CD4-positive, alpha-beta T cell (primary cell): ENCODE measurements around the gene NLGN1. TPM values are rescaled to one million over a fixed set of nuclear protein-coding genes. Genes with fewer than 3 reads are reported as not detected.

Source experiments
- ATAC-seq: fragments of 200-7000 bp; cut with Tn5 transposase; one replicate; pipeline ENCODE4 v1.10.0; 2022; ENCODE audit warnings: mild to moderate bottlenecking; ENCODE audit not compliant: poor library complexity
- CTCF ChIA-PET: fragments of 350-600 bp; sonication (Branson Sonifier 250); formaldehyde crosslinking; loops from one replicate; lab custom pipeline; 2021; ENCODE audit warnings: antibody characterized with exemption, inconsistent platforms; lab: Charles Lee
- POLR2A ChIA-PET: fragments of 350-600 bp; sonication (Branson Sonifier 250); formaldehyde crosslinking; loops from one replicate; lab custom pipeline; 2021; ENCODE audit warnings: antibody characterized with exemption, inconsistent platforms; lab: Charles Lee
- DNase-seq, 14 experiments: peaks; one replicate each; pipeline ENCODE4 v3.0.0-alpha.2; 2013 to 2020; ENCODE audit warnings: mixed read lengths in 2 of 14
- H3K27ac ChIP-seq, 2 donors: one replicate each; pipeline versions ENCODE4 v1.5.1 to v1.7.0; 2013; ENCODE audit warnings: low read length in 2 of 2, low read depth in 1 of 2, mild to moderate bottlenecking in 1 of 2
- H3K27me3 ChIP-seq, 2 experiments: 1 replicate in 1 of 2; 2 replicates in 1 of 2; pipeline versions ENCODE4 v1.6.1 to v1.7.0; 2013; ENCODE audit warnings: low read length in 2 of 2, control low read depth in 1 of 2, mild to moderate bottlenecking in 1 of 2, moderate library complexity in 1 of 2; ENCODE audit not compliant: insufficient read depth in 2 of 2, control insufficient read depth in 1 of 2
- H3K36me3 ChIP-seq: one replicate; pipeline ENCODE4 v1.6.1; 2013; ENCODE audit warnings: low read length, control low read depth; ENCODE audit not compliant: insufficient read depth
- H3K4me1 ChIP-seq: one replicate; pipeline ENCODE4 v1.6.1; 2013; ENCODE audit warnings: low read length, control low read depth; ENCODE audit not compliant: insufficient read depth
- H3K4me3 ChIP-seq: one replicate; pipeline ENCODE4 v1.5.1; 2013; ENCODE audit warnings: mild to moderate bottlenecking, low read length, moderate library complexity
- H3K9me3 ChIP-seq, 2 experiments: 1 replicate in 1 of 2; 2 replicates in 1 of 2; pipeline versions ENCODE4 v1.6.1 to v1.7.0; 2013; ENCODE audit warnings: low read length in 2 of 2, mild to moderate bottlenecking in 2 of 2, control low read depth in 1 of 2, moderate library complexity in 1 of 2; ENCODE audit not compliant: control insufficient read depth in 1 of 2, insufficient read depth in 1 of 2
- H3K27ac Mint-ChIP-seq: one replicate; pipeline ENCODE4 v1.8.0; 2020; ENCODE audit warnings: mixed read lengths
- H3K27me3 Mint-ChIP-seq: one replicate; pipeline ENCODE4 v1.8.0; 2021; ENCODE audit warnings: mixed read lengths
- H3K36me3 Mint-ChIP-seq: one replicate; pipeline ENCODE4 v1.8.0; 2021; ENCODE audit warnings: low read depth, mixed read lengths
- H3K4me1 Mint-ChIP-seq: one replicate; pipeline ENCODE4 v1.8.0; 2021; ENCODE audit warnings: low read depth, mixed read lengths
- H3K4me3 Mint-ChIP-seq: one replicate; pipeline ENCODE4 v1.8.0; 2020; ENCODE audit warnings: mild to moderate bottlenecking, mixed read lengths
- H3K9me3 Mint-ChIP-seq: one replicate; pipeline ENCODE4 v1.8.0; 2020; ENCODE audit warnings: mixed read lengths
- CTCF ChIP-seq: fragments of 200-600 bp; IDR thresholded peaks from one replicate; pipeline ENCODE4 v1.8.0; 2022; ENCODE audit warnings: antibody characterized with exemption, mild to moderate bottlenecking
- intact Hi-C, 2 experiments: fragments of 100-400 bp; cut with DNase I in 1 of 2; cut with micrococcal nuclease in 1 of 2; formaldehyde crosslinking; loops; one replicate each; pipeline versions ENCODE4 v1.15.1 to v1.9.0; 2023 to 2025; cut with DNase I, micrococcal nuclease
- total RNA-seq, 174 experiments: library from RNA in 2 of 174; stranded (reverse) in 2 of 174; gene quantifications; one replicate each; pipeline ENCODE4 v1.2.3 and lab custom pipeline; 2021 to 2026

Gene NLGN1
- total RNA-seq, 2 experiments from 2014 or later = not detected

GRCh38 chr3:173733029-173733652, 335.6 kb downstream of the NLGN1 start:
- no peaks in the 10 kb centered on the region for H3K36me3 Mint-ChIP-seq
- ATAC-seq (no peak), DNase-seq (no peak)
- Histone ChIP-seq H3K9me3 (no peaks in the 10 kb centered on the region), H3K4me3 (no peak overlapping the region), H3K27ac (no peak overlapping the region), H3K4me1 (no peaks in the 10 kb centered on the region), H3K36me3 (no peaks in the 10 kb centered on the region), H3K27me3 (no peaks in the 10 kb centered on the region)
- CTCF ChIA-PET = no interaction called here
- TF ChIP-seq CTCF = no peak
- POLR2A ChIA-PET = no interaction called here
- H3K9me3 Mint-ChIP-seq = no peaks in the 10 kb centered on the region
- no peaks in the 10 kb centered on the region for H3K27me3 Mint-ChIP-seq
- no peak overlapping the region for H3K27ac Mint-ChIP-seq
- no peaks in the 10 kb centered on the region for H3K4me1 Mint-ChIP-seq
- intact Hi-C loops = no loop called here
- H3K4me3 Mint-ChIP-seq = no peak overlapping the region

GRCh38 chr3:173734473-173734872, 336.9 kb downstream of the NLGN1 start:
- no peak for ATAC-seq
- no peak for DNase-seq
- H3K4me3 ChIP-seq = no peak overlapping the region
- no peaks in the 10 kb centered on the region for H3K4me1 ChIP-seq
- ChIA-PET POLR2A (no interaction called here), CTCF (interaction anchor here (0.6 kb wide), 1 partner anchor 729 kb away, joined by 5 read pairs; no protein-coding TSS in a partner anchor)
- intact Hi-C loops = no loop called here
- H3K27ac Mint-ChIP-seq = no peak overlapping the region
- H3K27ac ChIP-seq = no peak overlapping the region
- H3K9me3 Mint-ChIP-seq = peaks cover 2% of the 10 kb centered on the region
- TF ChIP-seq CTCF = no peak
- no peaks in the 10 kb centered on the region for H3K27me3 ChIP-seq
- no peak overlapping the region for H3K4me3 Mint-ChIP-seq
- H3K4me1 Mint-ChIP-seq = no peaks in the 10 kb centered on the region
- H3K9me3 ChIP-seq = no peaks in the 10 kb centered on the region
- H3K27me3 Mint-ChIP-seq = no peaks in the 10 kb centered on the region
- no peaks in the 10 kb centered on the region for H3K36me3 ChIP-seq
- H3K36me3 Mint-ChIP-seq = no peaks in the 10 kb centered on the region

GRCh38 chr3:173734895-173735294, 337.4 kb downstream of the NLGN1 start:
- no peak for ATAC-seq
- no peak overlapping the region for H3K4me3 Mint-ChIP-seq
- Histone ChIP-seq H3K4me1 (no peaks in the 10 kb centered on the region), H3K9me3 (no peaks in the 10 kb centered on the region), H3K27me3 (no peaks in the 10 kb centered on the region), H3K27ac (no peak overlapping the region), H3K4me3 (no peak overlapping the region), H3K36me3 (no peaks in the 10 kb centered on the region)
- no peak for TF ChIP-seq CTCF
- H3K4me1 Mint-ChIP-seq = no peaks in the 10 kb centered on the region
- H3K9me3 Mint-ChIP-seq = peaks cover 2% of the 10 kb centered on the region
- no peaks in the 10 kb centered on the region for H3K36me3 Mint-ChIP-seq
- POLR2A ChIA-PET = no interaction called here
- no peak for DNase-seq
- no peak overlapping the region for H3K27ac Mint-ChIP-seq
- intact Hi-C loops = no loop called here
- no peaks in the 10 kb centered on the region for H3K27me3 Mint-ChIP-seq
- CTCF ChIA-PET = interaction anchor here (0.6 kb wide), 1 partner anchor 729 kb away, joined by 5 read pairs; no protein-coding TSS in a partner anchor
